ENCODE results near the gene SV2A.
"Not testable (repeated sequence)": the region's sequence is repeated elsewhere in the genome, so short reads cannot be mapped to it uniquely, and the experiment has no call there.

The SV2A gene

GRCh38 chr1:149886396-149887195 is 31.0 kb downstream of the SV2A start:
- peak; percentile 71 to 72 for DNase-seq (ENCODE audit: low read depth in 2 of 2)

- DNase-seq (ENCODE audit: low read depth in 2 of 2), result not testable (repeated sequence)
These were observed 31.6 kb downstream of the SV2A start for GRCh38 chr1:149886121-149886395.

GRCh38 chr1:149885339-149886120 is 32.1 kb downstream of the SV2A start:
- DNase-seq (ENCODE audit: low read depth in 2 of 2), result peak; percentile 54 to 65

- no peak for DNase-seq (ENCODE audit: low read depth in 2 of 2)
These were observed 33.0 kb downstream of the SV2A start for GRCh38 chr1:149884433-149885338.

GRCh38 chr1:149883598-149884247 is 33.9 kb downstream of the SV2A start:
- no peak for DNase-seq (ENCODE audit: low read depth in 2 of 2)

- DNase-seq (ENCODE audit: low read depth in 2 of 2), result no peak
These were observed 35.8 kb downstream of the SV2A start for GRCh38 chr1:149881876-149882275.

GRCh38 chr1:149879556-149879955 is 38.1 kb downstream of the SV2A start:
- no peak for DNase-seq (ENCODE audit: low read depth in 2 of 2)

GRCh38 chr1:149877211-149877946 is 40.3 kb downstream of the SV2A start:
- DNase-seq (ENCODE audit: low read depth in 2 of 2), result no peak

GRCh38 chr1:149873060-149873459 is 44.6 kb downstream of the SV2A start:
- DNase-seq (ENCODE audit: low read depth in 2 of 2), result not testable (repeated sequence)

GRCh38 chr1:149866887-149867286 is 50.8 kb downstream of the SV2A start:
- not testable (repeated sequence) for DNase-seq (ENCODE audit: low read depth in 2 of 2)

GRCh38 chr1:149861497-149862054 is 56.1 kb downstream of the SV2A start:
- not testable (repeated sequence) for DNase-seq (ENCODE audit: low read depth in 2 of 2)

GRCh38 chr1:149860684-149861496 is 56.8 kb downstream of the SV2A start:
- not testable (repeated sequence) for DNase-seq (ENCODE audit: low read depth in 2 of 2)

- not testable (repeated sequence) for DNase-seq (ENCODE audit: low read depth in 2 of 2)
These were observed 57.4 kb downstream of the SV2A start for GRCh38 chr1:149860271-149860670.
